ENCODE measurements around the gene RASA1.

The RASA1 gene

DNA sequence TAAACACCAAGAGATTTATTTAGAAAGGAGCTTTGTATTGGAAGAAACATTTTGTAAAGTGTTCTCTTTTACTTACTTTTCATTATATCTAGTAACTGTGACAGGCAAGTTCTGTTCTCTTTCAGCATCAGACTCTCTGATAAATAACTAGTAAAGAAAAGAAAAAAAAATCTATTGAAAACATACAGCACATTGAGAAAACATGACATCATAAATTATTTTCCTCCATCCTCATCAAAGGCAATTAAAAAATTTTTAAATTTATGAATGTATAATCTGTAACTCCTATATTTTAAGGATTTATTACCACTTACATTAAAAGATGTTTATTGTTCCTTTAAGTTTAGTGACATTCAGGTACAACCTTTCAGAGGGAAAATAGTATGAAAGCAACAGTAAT, 133.9 kb downstream of the RASA1 start:
- no peaks in the 10 kb centered on the region for H3K27me3 ChIP-seq (ENCODE audit: control insufficient read depth in 1 of 2, insufficient read depth in 1 of 2, low read length in 2 of 2)
- no peak overlapping the region for H3K14ac ChIP-seq (ENCODE audit: low read length in 2 of 2)
- H2AFZ ChIP-seq (ENCODE audit: low read depth, low read length): no peak overlapping the region
- H2BK5ac ChIP-seq (ENCODE audit: low read depth, low read length, poor library complexity, severe bottlenecking): no peak overlapping the region
- H3K23ac ChIP-seq (ENCODE audit: low read length in 2 of 2): no peak overlapping the region
- H2BK15ac ChIP-seq (ENCODE audit: low read depth, poor library complexity, severe bottlenecking): no peak overlapping the region
- no peak overlapping the region for H2BK12ac ChIP-seq (ENCODE audit: low read length in 2 of 2)
- DNase-seq: no peak
- no peak overlapping the region for H3K9ac ChIP-seq (ENCODE audit: low read length)
- H4K91ac ChIP-seq (ENCODE audit: low read length): no peak overlapping the region
- H3K4me3 ChIP-seq (ENCODE audit: insufficient read depth in 1 of 2, low read depth in 1 of 2, low read length in 2 of 2): no peak overlapping the region
- H3K27ac ChIP-seq (ENCODE audit: low read length, poor library complexity, severe bottlenecking): no peak overlapping the region
- H3K4me1 ChIP-seq (ENCODE audit: control insufficient read depth, insufficient read depth, low read depth, low read length): no peaks in the 10 kb centered on the region
- H4K8ac ChIP-seq (ENCODE audit: low read length): no peak overlapping the region
- no peak overlapping the region for H3K4me2 ChIP-seq (ENCODE audit: low read length, poor library complexity, severe bottlenecking)
- no peak overlapping the region for H3K4ac ChIP-seq (ENCODE audit: low read depth in 1 of 2, low read length in 2 of 2)
- H2AK5ac ChIP-seq (ENCODE audit: low read length, severe bottlenecking): no peak overlapping the region
- H2BK120ac ChIP-seq (ENCODE audit: low read depth, low read length): no peak overlapping the region
- peaks cover 10 to 92% of the 10 kb centered on the region in 2 experiments for H3K36me3 ChIP-seq (ENCODE audit: control insufficient read depth in 1 of 2, insufficient read depth in 2 of 2, low read depth in 1 of 2, low read length in 2 of 2)
- H3K9me3 ChIP-seq (ENCODE audit: control insufficient read depth, low read length): no peaks in the 10 kb centered on the region
- peaks cover 10% of the 10 kb centered on the region for H3K79me1 ChIP-seq (replicated peaks; ENCODE audit: low read length, poor library complexity, severe bottlenecking)
- no peak overlapping the region for H3K18ac ChIP-seq (ENCODE audit: low read depth in 1 of 2, low read length in 2 of 2)

DNA sequence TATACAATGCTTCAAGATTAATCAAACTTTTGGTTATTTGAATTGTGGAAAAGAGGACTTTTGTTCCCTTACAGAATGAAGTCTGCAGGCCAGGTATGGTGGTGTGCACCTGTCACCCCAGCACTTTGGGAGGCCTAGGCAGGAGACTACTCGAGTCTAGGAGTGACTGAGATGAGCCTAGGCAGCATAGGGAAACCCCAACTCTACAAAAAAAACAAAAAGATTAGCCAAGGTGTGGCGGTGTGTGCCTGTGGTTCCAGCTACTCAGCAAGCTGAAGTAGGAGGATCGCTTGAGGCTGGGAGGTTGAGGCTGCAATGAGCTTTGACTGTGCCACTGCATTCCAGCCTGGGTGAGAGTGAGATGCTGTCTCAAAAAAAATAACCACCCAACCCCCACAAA, 135.7 kb downstream of the RASA1 start:
- no peak overlapping the region for H4K91ac ChIP-seq (ENCODE audit: low read length)
- no peak overlapping the region for H3K9ac ChIP-seq (ENCODE audit: low read length)
- H3K36me3 ChIP-seq (ENCODE audit: control insufficient read depth in 1 of 2, insufficient read depth in 2 of 2, low read depth in 1 of 2, low read length in 2 of 2): peaks cover 6 to 95% of the 10 kb centered on the region in 2 experiments
- no peak overlapping the region for H2BK12ac ChIP-seq (ENCODE audit: low read length in 2 of 2)
- 97% methylated on average over 3 of the region's 3 CpGs for WGBS
- no peaks in the 10 kb centered on the region for H3K27me3 ChIP-seq (ENCODE audit: control insufficient read depth in 1 of 2, insufficient read depth in 1 of 2, low read length in 2 of 2)
- H3K9me3 ChIP-seq (ENCODE audit: control insufficient read depth, low read length): no peaks in the 10 kb centered on the region
- no peak overlapping the region for H3K18ac ChIP-seq (ENCODE audit: low read depth in 1 of 2, low read length in 2 of 2)
- H2AK5ac ChIP-seq (ENCODE audit: low read length, severe bottlenecking): no peak overlapping the region
- H2BK15ac ChIP-seq (ENCODE audit: low read depth, poor library complexity, severe bottlenecking): no peak overlapping the region
- H3K14ac ChIP-seq (ENCODE audit: low read length in 2 of 2): no peak overlapping the region
- H3K4ac ChIP-seq (ENCODE audit: low read depth in 1 of 2, low read length in 2 of 2): no peak overlapping the region
- H3K79me1 ChIP-seq (replicated peaks; ENCODE audit: low read length, poor library complexity, severe bottlenecking): peaks cover 16% of the 10 kb centered on the region
- no peak overlapping the region for H3K27ac ChIP-seq (ENCODE audit: low read length, poor library complexity, severe bottlenecking)
- H3K23ac ChIP-seq (ENCODE audit: low read length in 2 of 2): no peak overlapping the region
- no peak overlapping the region for H2AFZ ChIP-seq (ENCODE audit: low read depth, low read length)
- no peak overlapping the region for H3K4me2 ChIP-seq (ENCODE audit: low read length, poor library complexity, severe bottlenecking)
- no peak overlapping the region for H3K4me3 ChIP-seq (ENCODE audit: insufficient read depth in 1 of 2, low read depth in 1 of 2, low read length in 2 of 2)
- no peak overlapping the region for H2BK5ac ChIP-seq (ENCODE audit: low read depth, low read length, poor library complexity, severe bottlenecking)
- H2BK120ac ChIP-seq (ENCODE audit: low read depth, low read length): no peak overlapping the region
- peak; percentile 3 for DNase-seq
- no peak overlapping the region for H4K8ac ChIP-seq (ENCODE audit: low read length)
- no peaks in the 10 kb centered on the region for H3K4me1 ChIP-seq (ENCODE audit: control insufficient read depth, insufficient read depth, low read depth, low read length)

DNA sequence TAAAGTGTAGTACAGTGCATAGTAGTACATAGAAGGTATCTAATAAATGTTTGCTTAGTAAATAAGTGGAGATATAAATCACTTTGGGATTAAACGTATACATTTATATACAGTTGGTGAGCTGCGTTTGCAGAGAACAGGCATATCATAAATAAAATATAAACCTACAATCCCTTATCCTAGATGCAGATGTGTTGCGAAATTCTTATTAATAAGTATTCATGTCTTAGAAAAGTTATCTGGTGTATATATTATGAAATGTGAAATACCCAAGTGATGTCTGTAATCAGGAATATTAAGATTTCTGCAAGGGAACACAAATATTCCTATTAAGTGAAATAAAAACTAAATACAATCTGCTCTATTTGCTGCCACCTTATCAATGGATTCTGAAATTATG, 136.2 kb downstream of the RASA1 start:
- H3K4me2 ChIP-seq (ENCODE audit: low read length, poor library complexity, severe bottlenecking): no peak overlapping the region
- no peaks in the 10 kb centered on the region for H3K27me3 ChIP-seq (ENCODE audit: control insufficient read depth in 1 of 2, insufficient read depth in 1 of 2, low read length in 2 of 2)
- H3K4ac ChIP-seq (ENCODE audit: low read depth in 1 of 2, low read length in 2 of 2): no peak overlapping the region
- no peak overlapping the region for H2AK5ac ChIP-seq (ENCODE audit: low read length, severe bottlenecking)
- no peak overlapping the region for H3K4me3 ChIP-seq (ENCODE audit: insufficient read depth in 1 of 2, low read depth in 1 of 2, low read length in 2 of 2)
- peaks cover 19% of the 10 kb centered on the region for H3K79me1 ChIP-seq (replicated peaks; ENCODE audit: low read length, poor library complexity, severe bottlenecking)
- no peaks in the 10 kb centered on the region for H3K4me1 ChIP-seq (ENCODE audit: control insufficient read depth, insufficient read depth, low read depth, low read length)
- H2AFZ ChIP-seq (ENCODE audit: low read depth, low read length): no peak overlapping the region
- H3K18ac ChIP-seq (ENCODE audit: low read depth in 1 of 2, low read length in 2 of 2): no peak overlapping the region
- no CpG with 5 or more reads among the region's 3 CpGs for whole genome bisulfite sequencing
- no peak for DNase-seq
- no peak overlapping the region for H3K9ac ChIP-seq (ENCODE audit: low read length)
- no peak overlapping the region for H3K23ac ChIP-seq (ENCODE audit: low read length in 2 of 2)
- no peak overlapping the region for H2BK5ac ChIP-seq (ENCODE audit: low read depth, low read length, poor library complexity, severe bottlenecking)
- no peak overlapping the region for H2BK12ac ChIP-seq (ENCODE audit: low read length in 2 of 2)
- H3K14ac ChIP-seq (ENCODE audit: low read length in 2 of 2): no peak overlapping the region
- H4K91ac ChIP-seq (ENCODE audit: low read length): no peak overlapping the region
- H3K27ac ChIP-seq (ENCODE audit: low read length, poor library complexity, severe bottlenecking): no peak overlapping the region
- no peak overlapping the region for H2BK15ac ChIP-seq (ENCODE audit: low read depth, poor library complexity, severe bottlenecking)
- no peak overlapping the region for H4K8ac ChIP-seq (ENCODE audit: low read length)
- H3K36me3 ChIP-seq (ENCODE audit: control insufficient read depth in 1 of 2, insufficient read depth in 2 of 2, low read depth in 1 of 2, low read length in 2 of 2): peaks cover 6 to 96% of the 10 kb centered on the region in 2 experiments
- no peak overlapping the region for H2BK120ac ChIP-seq (ENCODE audit: low read depth, low read length)
- H3K9me3 ChIP-seq (ENCODE audit: control insufficient read depth, low read length): no peaks in the 10 kb centered on the region

DNA sequence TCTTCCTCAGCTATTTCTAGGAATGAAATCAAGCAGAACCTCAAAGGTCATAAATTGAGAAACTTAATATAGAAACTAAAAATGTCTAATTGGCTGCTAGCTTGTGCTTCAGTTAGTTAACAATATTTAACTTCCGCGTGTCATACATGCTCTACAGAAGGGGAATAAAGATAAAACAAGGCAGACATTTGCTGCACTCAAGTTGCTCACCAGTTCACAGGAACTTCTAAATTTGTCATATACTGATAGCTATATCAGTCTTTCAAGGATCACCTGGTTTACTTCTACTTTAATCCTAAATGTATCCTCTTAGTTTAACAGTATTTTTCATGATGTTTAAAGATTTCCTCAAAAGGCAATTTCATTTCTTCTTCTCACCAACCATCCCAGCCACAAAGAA, 136.7 kb downstream of the RASA1 start:
- H4K91ac ChIP-seq (ENCODE audit: low read length): no peak overlapping the region
- peaks cover 19% of the 10 kb centered on the region for H3K79me1 ChIP-seq (replicated peaks; ENCODE audit: low read length, poor library complexity, severe bottlenecking)
- H3K9ac ChIP-seq (ENCODE audit: low read length): no peak overlapping the region
- no peaks in the 10 kb centered on the region for H3K27me3 ChIP-seq (ENCODE audit: control insufficient read depth in 1 of 2, insufficient read depth in 1 of 2, low read length in 2 of 2)
- H4K8ac ChIP-seq (ENCODE audit: low read length): no peak overlapping the region
- 98% methylated on average over 2 of the region's 2 CpGs for WGBS
- no peak overlapping the region for H3K4me3 ChIP-seq (ENCODE audit: insufficient read depth in 1 of 2, low read depth in 1 of 2, low read length in 2 of 2)
- no peak for DNase-seq
- H3K18ac ChIP-seq (ENCODE audit: low read depth in 1 of 2, low read length in 2 of 2): no peak overlapping the region
- no peak overlapping the region for H2BK15ac ChIP-seq (ENCODE audit: low read depth, poor library complexity, severe bottlenecking)
- no peak overlapping the region for H2BK5ac ChIP-seq (ENCODE audit: low read depth, low read length, poor library complexity, severe bottlenecking)
- no peak overlapping the region for H3K4me2 ChIP-seq (ENCODE audit: low read length, poor library complexity, severe bottlenecking)
- no peaks in the 10 kb centered on the region for H3K9me3 ChIP-seq (ENCODE audit: control insufficient read depth, low read length)
- H3K4ac ChIP-seq (ENCODE audit: low read depth in 1 of 2, low read length in 2 of 2): no peak overlapping the region
- H3K27ac ChIP-seq (ENCODE audit: low read length, poor library complexity, severe bottlenecking): no peak overlapping the region
- H3K14ac ChIP-seq (ENCODE audit: low read length in 2 of 2): no peak overlapping the region
- H3K23ac ChIP-seq (ENCODE audit: low read length in 2 of 2): no peak overlapping the region
- no peaks in the 10 kb centered on the region for H3K4me1 ChIP-seq (ENCODE audit: control insufficient read depth, insufficient read depth, low read depth, low read length)
- peaks cover 6 to 96% of the 10 kb centered on the region in 2 experiments for H3K36me3 ChIP-seq (ENCODE audit: control insufficient read depth in 1 of 2, insufficient read depth in 2 of 2, low read depth in 1 of 2, low read length in 2 of 2)
- H2BK12ac ChIP-seq (ENCODE audit: low read length in 2 of 2): no peak overlapping the region
- H2BK120ac ChIP-seq (ENCODE audit: low read depth, low read length): no peak overlapping the region
- no peak overlapping the region for H2AFZ ChIP-seq (ENCODE audit: low read depth, low read length)
- H2AK5ac ChIP-seq (ENCODE audit: low read length, severe bottlenecking): no peak overlapping the region

Data from mesenchymal stem cell (in vitro differentiated cells and primary cell).